SK-N-SH treated with all-trans-retinoic acid at 6 μM for 48 hours (cell line): ENCODE data around the gene NPAS3.

ENCODE experiments used
- ATAC-seq: fragments of 200-7000 bp; cut with Tn5 transposase; 3 replicates; pipeline ENCODE4 v1.9.1; 2020; ENCODE audit warnings: mild to moderate bottlenecking, moderate library complexity
- ARNTL ChIP-seq: fragments of 450-650 bp; formaldehyde crosslinking; IDR thresholded peaks from 2 replicates; pipeline ENCODE4 v1.5.0; 2020; ENCODE audit warnings: low read depth, mild to moderate bottlenecking, moderate library complexity, borderline replicate concordance
- BACH2 ChIP-seq: fragments of 250-450 bp; sonication (Bioruptor Pico); IDR thresholded peaks from 2 replicates; pipeline ENCODE4 v1.9.0; 2021; ENCODE audit warnings: mild to moderate bottlenecking, borderline replicate concordance
- CSDC2 ChIP-seq: fragments of 250-450 bp; sonication (Bioruptor Pico); IDR thresholded peaks from 2 replicates; pipeline ENCODE4 v1.5.0; 2020; ENCODE audit warnings: mild to moderate bottlenecking, moderate library complexity
- ESRRG ChIP-seq: fragments of 250-450 bp; sonication (Bioruptor Pico); IDR thresholded peaks from 2 replicates; pipeline ENCODE4 v1.6.1; 2021; ENCODE audit warnings: mild to moderate bottlenecking
- GLIS3 ChIP-seq: fragments of 250-450 bp; sonication (Bioruptor Pico); IDR thresholded peaks from 2 replicates; pipeline ENCODE4 v1.5.0; 2020; ENCODE audit warnings: mild to moderate bottlenecking, moderate library complexity
- ISL1 ChIP-seq: fragments of 250-450 bp; sonication (Bioruptor Pico); IDR thresholded peaks from 2 replicates; pipeline ENCODE4 v2.1.2; 2022; ENCODE audit warnings: mild to moderate bottlenecking, moderate library complexity
- OSR1 ChIP-seq: fragments of 250-450 bp; sonication (Bioruptor Pico); IDR thresholded peaks from 2 replicates; pipeline ENCODE4 v1.8.0; 2022; ENCODE audit warnings: moderate library complexity, mild to moderate bottlenecking, inconsistent platforms
- PPARA ChIP-seq: fragments of 250-450 bp; sonication (Bioruptor Pico); IDR thresholded peaks from 2 replicates; pipeline ENCODE4 v1.5.0; 2020; ENCODE audit warnings: mild to moderate bottlenecking, borderline replicate concordance
- RARB ChIP-seq: fragments of 250-450 bp; sonication (Bioruptor Pico); IDR thresholded peaks from 2 replicates; pipeline ENCODE4 v1.8.0; 2021; ENCODE audit warnings: mild to moderate bottlenecking, moderate library complexity
- SNAI2 ChIP-seq: fragments of 250-450 bp; sonication (Bioruptor Pico); IDR thresholded peaks from 2 replicates; pipeline ENCODE4 v1.5.0; 2020; ENCODE audit warnings: mild to moderate bottlenecking, moderate library complexity
- TCF4 ChIP-seq: fragments of 250-450 bp; sonication (Bioruptor Pico); IDR thresholded peaks from 2 replicates; pipeline ENCODE4 v1.8.0; 2021; ENCODE audit warnings: mild to moderate bottlenecking, moderate library complexity, borderline replicate concordance
- TOX ChIP-seq: fragments of 250-450 bp; sonication (Bioruptor Pico); IDR thresholded peaks from 2 replicates; pipeline ENCODE4 v1.8.0; 2021; ENCODE audit warnings: mild to moderate bottlenecking, moderate library complexity, borderline replicate concordance
- ZC3H10 ChIP-seq: fragments of 250-450 bp; sonication (Bioruptor Pico); IDR thresholded peaks from 2 replicates; pipeline ENCODE4 v1.5.1; 2021; ENCODE audit warnings: mild to moderate bottlenecking, moderate library complexity
- ZFP3 ChIP-seq: fragments of 250-450 bp; sonication (Bioruptor Pico); IDR thresholded peaks from 2 replicates; pipeline ENCODE4 v1.5.0; 2020; ENCODE audit warnings: mild to moderate bottlenecking, moderate library complexity
- ZFP30 ChIP-seq: fragments of 450-650 bp; formaldehyde crosslinking; IDR thresholded peaks from 2 replicates; pipeline ENCODE4 v1.5.0; 2022; ENCODE audit warnings: mild to moderate bottlenecking, moderate library complexity
- ZNF565 ChIP-seq: fragments of 450-650 bp; formaldehyde crosslinking; conservative IDR thresholded peaks from 2 replicates; pipeline ENCODE4 v1.5.0; 2020; ENCODE audit warnings: low read depth, mild to moderate bottlenecking, moderate library complexity
- ZNF70 ChIP-seq: fragments of 450-650 bp; formaldehyde crosslinking; IDR thresholded peaks from 2 replicates; pipeline ENCODE4 v1.5.0; 2020; ENCODE audit warnings: mild to moderate bottlenecking, moderate library complexity
- ZNF8 ChIP-seq: fragments of 450-650 bp; formaldehyde crosslinking; IDR thresholded peaks from 2 replicates; pipeline ENCODE4 v1.5.0; 2020; ENCODE audit warnings: mild to moderate bottlenecking, moderate library complexity
- TF ChIP-seq, protein P1 (sequence below): fragments of 250-450 bp; sonication (Bioruptor Pico); IDR thresholded peaks from 2 replicates; pipeline ENCODE4 v1.8.0; 2021; ENCODE audit warnings: low read depth, mild to moderate bottlenecking, moderate library complexity, borderline replicate concordance
- TF ChIP-seq, protein P2 (sequence below): fragments of 250-450 bp; sonication (Bioruptor Pico); IDR thresholded peaks from 2 replicates; pipeline ENCODE4 v1.5.1; 2021; ENCODE audit warnings: mild to moderate bottlenecking, moderate library complexity
- TF ChIP-seq, protein P3 (sequence below): fragments of 250-450 bp; sonication (Bioruptor Pico); IDR thresholded peaks from 2 replicates; pipeline ENCODE4 v1.8.0; 2020; ENCODE audit warnings: mild to moderate bottlenecking, moderate library complexity, borderline replicate concordance
- TF ChIP-seq, protein P4 (sequence below): fragments of 250-450 bp; sonication (Bioruptor Pico); IDR thresholded peaks from 2 replicates; pipeline ENCODE4 v1.5.1; 2020; ENCODE audit warnings: low read depth, mild to moderate bottlenecking, moderate library complexity
- TF ChIP-seq, protein P5 (sequence below): fragments of 250-450 bp; sonication (Bioruptor Pico); IDR thresholded peaks from 2 replicates; pipeline ENCODE4 v1.5.0; 2020; ENCODE audit warnings: mild to moderate bottlenecking, moderate library complexity

NPAS3 gene

DNA sequence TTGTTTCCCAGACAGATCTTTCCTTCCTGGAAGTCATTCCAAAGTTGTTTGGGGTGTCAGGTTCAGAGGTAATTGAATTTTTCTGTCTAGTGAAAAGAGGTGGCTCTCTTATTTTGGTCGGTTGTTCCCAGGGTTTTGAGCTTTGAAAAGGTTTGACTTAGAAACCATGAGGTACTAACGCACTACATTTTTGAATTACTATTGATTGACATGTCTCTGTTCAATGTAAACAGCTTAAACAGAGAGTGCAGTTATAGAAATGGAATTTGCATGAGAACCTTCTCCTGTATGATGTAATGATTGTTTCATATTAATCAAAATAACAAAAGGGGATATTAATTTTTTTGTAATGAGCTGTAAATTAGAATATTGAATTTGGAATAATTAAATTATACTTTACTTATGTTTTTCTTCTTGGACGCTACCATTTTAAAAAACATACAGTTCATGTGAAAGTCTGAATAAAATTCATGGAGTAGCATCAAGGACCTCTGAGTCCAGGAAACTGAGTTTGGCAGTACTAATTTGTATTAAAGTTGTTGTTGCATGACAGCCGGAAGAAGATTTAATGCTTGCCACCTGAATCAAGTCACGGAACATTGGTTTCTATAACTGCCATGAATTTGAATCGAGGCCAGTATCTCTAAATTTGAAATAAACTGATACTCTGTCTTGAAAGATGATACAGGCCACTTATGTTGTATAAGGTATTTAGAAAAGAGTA lies 41.7 kb downstream of the NPAS3 start:
- no peak for ATAC-seq
- TF ChIP-seq, protein P1, sequence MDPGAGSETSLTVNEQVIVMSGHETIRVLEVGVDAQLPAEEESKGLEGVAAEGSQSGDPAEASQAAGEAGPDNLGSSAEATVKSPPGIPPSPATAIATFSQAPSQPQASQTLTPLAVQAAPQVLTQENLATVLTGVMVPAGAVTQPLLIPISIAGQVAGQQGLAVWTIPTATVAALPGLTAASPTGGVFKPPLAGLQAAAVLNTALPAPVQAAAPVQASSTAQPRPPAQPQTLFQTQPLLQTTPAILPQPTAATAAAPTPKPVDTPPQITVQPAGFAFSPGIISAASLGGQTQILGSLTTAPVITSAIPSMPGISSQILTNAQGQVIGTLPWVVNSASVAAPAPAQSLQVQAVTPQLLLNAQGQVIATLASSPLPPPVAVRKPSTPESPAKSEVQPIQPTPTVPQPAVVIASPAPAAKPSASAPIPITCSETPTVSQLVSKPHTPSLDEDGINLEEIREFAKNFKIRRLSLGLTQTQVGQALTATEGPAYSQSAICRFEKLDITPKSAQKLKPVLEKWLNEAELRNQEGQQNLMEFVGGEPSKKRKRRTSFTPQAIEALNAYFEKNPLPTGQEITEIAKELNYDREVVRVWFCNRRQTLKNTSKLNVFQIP (CRISPR knock-in tag): no peak
- no peak for TF ChIP-seq SNAI2 (CRISPR knock-in tag)
- TF ChIP-seq, protein P2, sequence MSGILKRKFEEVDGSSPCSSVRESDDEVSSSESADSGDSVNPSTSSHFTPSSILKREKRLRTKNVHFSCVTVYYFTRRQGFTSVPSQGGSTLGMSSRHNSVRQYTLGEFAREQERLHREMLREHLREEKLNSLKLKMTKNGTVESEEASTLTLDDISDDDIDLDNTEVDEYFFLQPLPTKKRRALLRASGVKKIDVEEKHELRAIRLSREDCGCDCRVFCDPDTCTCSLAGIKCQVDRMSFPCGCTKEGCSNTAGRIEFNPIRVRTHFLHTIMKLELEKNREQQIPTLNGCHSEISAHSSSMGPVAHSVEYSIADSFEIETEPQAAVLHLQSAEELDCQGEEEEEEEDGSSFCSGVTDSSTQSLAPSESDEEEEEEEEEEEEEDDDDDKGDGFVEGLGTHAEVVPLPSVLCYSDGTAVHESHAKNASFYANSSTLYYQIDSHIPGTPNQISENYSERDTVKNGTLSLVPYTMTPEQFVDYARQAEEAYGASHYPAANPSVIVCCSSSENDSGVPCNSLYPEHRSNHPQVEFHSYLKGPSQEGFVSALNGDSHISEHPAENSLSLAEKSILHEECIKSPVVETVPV (CRISPR knock-in tag): no peak
- no peak for TF ChIP-seq PPARA (CRISPR knock-in tag)
- no peak for TF ChIP-seq ZFP3
- no peak for TF ChIP-seq TOX (CRISPR knock-in tag)
- no peak for TF ChIP-seq TCF4 (CRISPR knock-in tag)
- no peak for TF ChIP-seq ZNF70 (CRISPR knock-in tag)

DNA sequence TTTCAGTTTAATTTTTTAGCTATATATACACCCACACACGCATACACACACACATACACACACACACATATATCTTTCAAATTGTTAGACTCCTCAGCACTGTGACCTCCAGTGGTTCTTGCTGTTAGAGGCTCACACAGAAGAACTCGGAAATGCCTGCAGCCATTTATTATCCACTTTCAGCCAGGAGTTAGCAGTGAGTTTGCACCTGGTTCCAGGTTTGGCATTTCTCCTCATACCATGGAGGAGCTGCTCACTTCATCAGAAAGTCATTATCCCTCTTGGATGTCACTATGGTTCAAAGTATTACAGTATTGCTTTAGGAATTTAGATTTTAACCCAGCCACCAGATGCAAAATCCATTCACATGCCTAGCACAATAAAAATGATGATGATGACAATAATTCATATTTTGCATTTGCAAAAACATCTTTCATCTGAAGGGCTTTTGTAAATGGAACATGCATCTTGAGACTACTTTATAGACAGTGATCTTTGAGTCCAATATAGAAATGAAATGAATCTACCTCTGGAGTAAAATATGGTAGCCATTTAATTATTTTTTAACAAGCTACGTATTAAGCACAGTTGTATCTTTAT lies 42.3 kb downstream of the NPAS3 start:
- TF ChIP-seq OSR1 (no peak), SNAI2 (CRISPR knock-in tag) (no peak), ZNF8 (no peak), TOX (CRISPR knock-in tag) (no peak), ZFP30 (CRISPR knock-in tag) (no peak), PPARA (CRISPR knock-in tag) (no peak), ZC3H10 (no peak), ZNF565 (CRISPR knock-in tag) (no peak), ISL1 (no peak), ARNTL (no peak), ZFP3 (no peak), BACH2 (CRISPR knock-in tag) (no peak)
- TF ChIP-seq, protein P1 (CRISPR knock-in tag): no peak
- TF ChIP-seq, protein P3, sequence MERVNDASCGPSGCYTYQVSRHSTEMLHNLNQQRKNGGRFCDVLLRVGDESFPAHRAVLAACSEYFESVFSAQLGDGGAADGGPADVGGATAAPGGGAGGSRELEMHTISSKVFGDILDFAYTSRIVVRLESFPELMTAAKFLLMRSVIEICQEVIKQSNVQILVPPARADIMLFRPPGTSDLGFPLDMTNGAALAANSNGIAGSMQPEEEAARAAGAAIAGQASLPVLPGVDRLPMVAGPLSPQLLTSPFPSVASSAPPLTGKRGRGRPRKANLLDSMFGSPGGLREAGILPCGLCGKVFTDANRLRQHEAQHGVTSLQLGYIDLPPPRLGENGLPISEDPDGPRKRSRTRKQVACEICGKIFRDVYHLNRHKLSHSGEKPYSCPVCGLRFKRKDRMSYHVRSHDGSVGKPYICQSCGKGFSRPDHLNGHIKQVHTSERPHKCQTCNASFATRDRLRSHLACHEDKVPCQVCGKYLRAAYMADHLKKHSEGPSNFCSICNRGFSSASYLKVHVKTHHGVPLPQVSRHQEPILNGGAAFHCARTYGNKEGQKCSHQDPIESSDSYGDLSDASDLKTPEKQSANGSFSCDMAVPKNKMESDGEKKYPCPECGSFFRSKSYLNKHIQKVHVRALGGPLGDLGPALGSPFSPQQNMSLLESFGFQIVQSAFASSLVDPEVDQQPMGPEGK: no peak
- TF ChIP-seq, all 23 proteins: peak for 0
- ATAC-seq: no peak

DNA sequence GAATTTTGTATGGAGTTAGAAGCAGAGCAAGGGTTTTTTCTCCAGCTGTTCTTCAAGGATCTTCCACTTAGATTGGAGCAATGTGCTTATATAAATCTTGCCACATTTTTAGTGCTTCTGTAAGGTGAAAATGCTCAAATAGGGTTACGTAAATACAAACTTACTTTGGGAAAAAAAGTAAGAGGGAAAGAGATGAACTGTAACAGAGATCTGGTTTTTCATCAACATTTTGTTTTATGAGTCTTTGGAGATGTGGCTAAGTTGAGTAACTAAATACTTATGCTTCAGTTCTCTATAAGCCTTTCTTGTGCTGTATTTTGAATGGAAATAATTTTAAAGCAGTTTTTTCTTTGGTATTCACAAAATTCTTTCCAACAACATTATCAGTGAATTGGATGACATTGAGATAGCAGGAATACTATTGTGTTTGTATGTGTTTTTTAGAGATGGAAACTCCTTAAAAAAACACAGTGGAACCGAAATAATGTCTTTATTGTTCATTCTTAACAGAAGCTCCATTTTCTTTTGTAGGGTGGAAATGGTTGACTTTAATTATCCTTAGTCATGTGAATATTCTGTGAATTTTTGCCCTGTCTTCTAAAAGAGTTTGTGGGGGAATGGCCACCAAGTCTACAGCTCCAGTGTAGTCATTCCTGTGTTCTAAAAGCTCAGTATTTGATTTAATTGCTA lies 45.7 kb downstream of the NPAS3 start:
- ATAC-seq: no peak
- TF ChIP-seq, protein P4, sequence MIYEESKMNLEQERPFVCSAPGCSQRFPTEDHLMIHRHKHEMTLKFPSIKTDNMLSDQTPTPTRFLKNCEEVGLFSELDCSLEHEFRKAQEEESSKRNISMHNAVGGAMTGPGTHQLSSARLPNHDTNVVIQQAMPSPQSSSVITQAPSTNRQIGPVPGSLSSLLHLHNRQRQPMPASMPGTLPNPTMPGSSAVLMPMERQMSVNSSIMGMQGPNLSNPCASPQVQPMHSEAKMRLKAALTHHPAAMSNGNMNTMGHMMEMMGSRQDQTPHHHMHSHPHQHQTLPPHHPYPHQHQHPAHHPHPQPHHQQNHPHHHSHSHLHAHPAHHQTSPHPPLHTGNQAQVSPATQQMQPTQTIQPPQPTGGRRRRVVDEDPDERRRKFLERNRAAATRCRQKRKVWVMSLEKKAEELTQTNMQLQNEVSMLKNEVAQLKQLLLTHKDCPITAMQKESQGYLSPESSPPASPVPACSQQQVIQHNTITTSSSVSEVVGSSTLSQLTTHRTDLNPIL (CRISPR knock-in tag): no peak
- TF ChIP-seq ZNF565 (CRISPR knock-in tag) (no peak), ZNF8 (no peak), BACH2 (CRISPR knock-in tag) (no peak), GLIS3 (no peak), TCF4 (CRISPR knock-in tag) (no peak), ZNF70 (CRISPR knock-in tag) (no peak), PPARA (CRISPR knock-in tag) (no peak), ZFP3 (no peak), CSDC2 (no peak), ISL1 (no peak), ZC3H10 (no peak), ZFP30 (CRISPR knock-in tag) (no peak), ARNTL (no peak), ESRRG (CRISPR knock-in tag) (no peak), OSR1 (no peak), RARB (no peak), SNAI2 (CRISPR knock-in tag) (no peak), TOX (CRISPR knock-in tag) (no peak)
- TF ChIP-seq, protein P5, sequence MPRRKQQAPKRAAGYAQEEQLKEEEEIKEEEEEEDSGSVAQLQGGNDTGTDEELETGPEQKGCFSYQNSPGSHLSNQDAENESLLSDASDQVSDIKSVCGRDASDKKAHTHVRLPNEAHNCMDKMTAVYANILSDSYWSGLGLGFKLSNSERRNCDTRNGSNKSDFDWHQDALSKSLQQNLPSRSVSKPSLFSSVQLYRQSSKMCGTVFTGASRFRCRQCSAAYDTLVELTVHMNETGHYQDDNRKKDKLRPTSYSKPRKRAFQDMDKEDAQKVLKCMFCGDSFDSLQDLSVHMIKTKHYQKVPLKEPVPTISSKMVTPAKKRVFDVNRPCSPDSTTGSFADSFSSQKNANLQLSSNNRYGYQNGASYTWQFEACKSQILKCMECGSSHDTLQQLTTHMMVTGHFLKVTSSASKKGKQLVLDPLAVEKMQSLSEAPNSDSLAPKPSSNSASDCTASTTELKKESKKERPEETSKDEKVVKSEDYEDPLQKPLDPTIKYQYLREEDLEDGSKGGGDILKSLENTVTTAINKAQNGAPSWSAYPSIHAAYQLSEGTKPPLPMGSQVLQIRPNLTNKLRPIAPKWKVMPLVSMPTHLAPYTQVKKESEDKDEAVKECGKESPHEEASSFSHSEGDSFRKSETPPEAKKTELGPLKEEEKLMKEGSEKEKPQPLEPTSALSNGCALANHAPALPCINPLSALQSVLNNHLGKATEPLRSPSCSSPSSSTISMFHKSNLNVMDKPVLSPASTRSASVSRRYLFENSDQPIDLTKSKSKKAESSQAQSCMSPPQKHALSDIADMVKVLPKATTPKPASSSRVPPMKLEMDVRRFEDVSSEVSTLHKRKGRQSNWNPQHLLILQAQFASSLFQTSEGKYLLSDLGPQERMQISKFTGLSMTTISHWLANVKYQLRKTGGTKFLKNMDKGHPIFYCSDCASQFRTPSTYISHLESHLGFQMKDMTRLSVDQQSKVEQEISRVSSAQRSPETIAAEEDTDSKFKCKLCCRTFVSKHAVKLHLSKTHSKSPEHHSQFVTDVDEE (CRISPR knock-in tag): no peak
